GM19238 (cell line): Measurements from ENCODE around the gene NECAP2.
"Not testable (repeated sequence)": the region's sequence is repeated elsewhere in the genome, so short reads cannot be mapped to it uniquely, and the experiment has no call there.

Experiments used
- DNase-seq: peaks from one replicate; pipeline ENCODE4 v3.0.0; 2011; ENCODE audit warnings: low spot score; ENCODE audit not compliant: insufficient read length

Gene NECAP2

DNA sequence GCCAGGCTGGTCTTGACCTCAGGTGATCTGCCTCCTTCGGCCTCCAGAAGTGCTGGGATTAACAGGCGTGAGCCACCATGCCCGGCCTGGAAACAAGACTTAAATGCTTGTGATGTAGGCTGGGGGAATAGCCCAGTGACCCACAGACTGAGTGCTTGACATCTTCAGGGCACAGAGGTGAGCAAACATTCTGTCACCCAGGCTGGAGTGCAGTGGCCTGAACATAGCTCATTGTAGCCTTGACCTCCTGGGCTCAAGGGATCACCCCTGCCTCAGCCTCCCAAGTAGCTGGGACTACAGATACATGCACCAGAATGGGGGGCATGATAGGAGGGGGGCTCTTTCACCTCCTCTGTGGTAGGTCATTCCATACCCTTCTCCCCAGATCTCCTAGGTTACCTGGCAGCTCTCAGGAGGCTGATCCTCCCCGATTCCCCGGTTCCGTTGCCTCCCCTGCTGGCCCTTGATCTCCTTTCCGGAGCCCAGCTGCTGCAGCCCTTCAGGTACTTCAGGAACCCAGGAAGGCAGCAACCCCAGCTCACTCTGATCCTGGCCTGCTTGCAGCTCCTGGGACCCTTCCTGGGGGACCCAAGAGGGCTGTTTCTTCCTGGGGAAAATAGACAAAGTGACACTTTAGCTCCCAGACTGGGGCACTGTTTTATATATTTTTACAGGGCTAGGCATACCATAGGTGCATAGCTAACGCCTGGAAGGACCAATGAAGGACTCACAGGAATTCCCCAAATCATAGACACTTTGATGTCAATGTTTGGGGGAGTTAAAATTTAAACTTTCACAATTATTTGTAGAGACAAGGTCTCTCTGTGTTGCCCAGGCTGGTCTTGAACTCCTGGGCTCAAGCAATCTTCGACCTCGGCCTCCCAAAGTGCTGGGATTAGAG, 15.1 kb upstream of the NECAP2 start:
- DNase-seq: no peak

- DNase-seq: no peak
Observed at GRCh38 chr1:16430606-16431005, 9.9 kb upstream of the NECAP2 start.

- no peak for DNase-seq
Observed at GRCh38 chr1:16433030-16433429, 7.5 kb upstream of the NECAP2 start.

GRCh38 chr1:16434007-16434406, 6.5 kb upstream of the NECAP2 start:
- DNase-seq: no peak

- DNase-seq: no peak
Observed at GRCh38 chr1:16434501-16434900, 6.0 kb upstream of the NECAP2 start.

GRCh38 chr1:16436946-16437474, 3.5 kb upstream of the NECAP2 start, which contains the start of gene SPATA21:
Gene SPATA21, minus strand, starts transcription at chr1:16437424. Its CDS starts 6,053 bp downstream, at chr1:16431371.
- DNase-seq: no peak

DNA sequence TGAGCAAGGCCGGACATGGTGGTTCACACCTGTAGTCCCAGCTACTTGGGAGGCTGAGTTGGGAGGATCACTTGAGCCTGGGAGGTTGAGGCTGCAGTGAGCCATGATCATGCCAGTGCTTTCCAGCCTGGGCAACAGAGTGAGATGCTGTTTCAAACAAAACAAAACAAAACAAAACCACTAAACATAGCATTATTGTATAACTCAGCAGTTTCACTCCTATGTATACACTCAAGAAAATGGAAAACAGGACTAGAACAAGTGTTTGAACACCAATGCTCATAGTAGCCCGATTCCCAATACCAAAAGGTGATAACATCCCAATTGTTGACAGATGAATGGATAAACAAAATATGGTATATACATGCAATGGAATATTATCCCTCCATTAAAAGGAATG, 2.0 kb upstream of the NECAP2 start:
- DNase-seq: no peak

GRCh38 chr1:16438924-16439323, 1.6 kb upstream of the NECAP2 start:
- no peak for DNase-seq

DNA sequence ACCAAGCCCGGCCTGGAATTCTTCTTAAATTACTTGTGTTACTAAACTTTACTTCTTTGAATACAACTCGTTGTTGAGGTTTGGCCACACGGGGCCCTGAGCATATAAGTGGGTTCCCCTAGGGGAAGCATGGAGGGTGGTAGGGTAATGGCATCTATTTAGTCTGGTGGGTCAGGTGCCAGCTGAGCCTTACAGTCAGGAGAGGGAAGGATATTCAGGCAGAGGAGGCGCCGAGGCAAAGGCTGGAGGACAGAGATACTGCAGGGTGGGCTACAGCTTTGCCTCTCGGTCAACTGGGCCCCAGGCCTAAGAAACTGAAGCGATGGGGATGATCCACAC, 424 bp upstream of the NECAP2 start:
- DNase-seq: no peak

DNA sequence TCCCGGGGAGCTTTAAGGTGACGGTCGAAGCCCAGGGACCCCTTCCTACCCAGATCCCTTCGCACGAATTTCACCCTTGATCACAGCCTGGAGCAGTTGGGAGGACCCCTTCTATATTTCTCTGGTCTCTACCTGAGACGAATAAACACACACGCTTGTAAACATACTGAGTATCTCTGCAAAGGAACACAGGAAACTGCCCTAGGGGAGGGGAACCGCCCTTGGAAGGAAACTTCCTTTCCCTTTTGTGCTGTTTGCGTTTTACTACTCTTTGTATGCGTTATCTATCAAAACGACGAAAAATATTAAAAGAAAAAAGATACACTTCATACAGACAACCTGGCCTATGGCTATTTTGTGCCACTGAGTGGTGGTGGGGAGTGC, 750 bp downstream of the NECAP2 start:
- no peak for DNase-seq

- DNase-seq: no peak
Observed at GRCh38 chr1:16442265-16442664, 1.7 kb downstream of the NECAP2 start.

DNA sequence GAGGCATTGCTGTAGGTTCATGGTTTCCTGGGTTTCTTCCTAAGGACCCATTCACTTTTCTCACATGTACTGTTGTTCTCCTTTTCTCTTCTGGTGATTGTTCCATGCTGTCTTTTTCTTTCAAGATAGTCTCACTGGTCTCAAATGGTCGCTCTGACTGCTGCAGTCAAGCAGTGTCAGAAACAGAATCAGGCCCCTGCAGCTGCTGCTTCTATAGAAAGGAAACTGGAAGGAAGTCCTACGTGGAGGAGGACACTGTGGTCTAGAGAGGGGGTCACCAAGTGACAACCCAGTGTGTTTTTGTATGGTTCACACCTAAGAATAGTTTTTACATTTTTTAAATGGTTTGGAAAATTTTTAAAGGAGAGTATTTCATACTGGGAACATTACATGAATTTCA, 2.4 kb downstream of the NECAP2 start:
- no peak for DNase-seq

- DNase-seq: no peak
Observed at GRCh38 chr1:16443975-16444770, 3.6 kb downstream of the NECAP2 start.

GRCh38 chr1:16445052-16445451, 4.5 kb downstream of the NECAP2 start:
- no peak for DNase-seq

DNA sequence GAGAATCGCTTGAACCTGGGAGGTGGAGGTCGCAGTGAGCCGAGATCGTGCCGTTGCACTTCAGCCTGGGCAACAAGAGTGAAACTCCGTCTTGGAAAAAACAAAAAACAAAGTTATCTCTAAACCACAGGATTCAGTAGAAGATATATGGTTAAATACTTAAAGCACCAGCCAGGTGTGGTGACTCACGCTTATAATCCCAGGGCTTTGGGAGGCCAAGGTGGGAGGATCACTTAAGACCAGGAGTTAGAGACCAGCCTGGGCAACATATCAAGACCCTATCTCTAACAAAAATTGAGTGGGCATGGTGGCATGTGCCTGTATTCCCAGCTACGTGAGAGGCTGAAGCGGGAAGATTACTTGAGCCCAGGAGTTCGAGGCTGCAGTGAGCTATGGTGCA, 5.6 kb downstream of the NECAP2 start:
- no peak for DNase-seq

DNA sequence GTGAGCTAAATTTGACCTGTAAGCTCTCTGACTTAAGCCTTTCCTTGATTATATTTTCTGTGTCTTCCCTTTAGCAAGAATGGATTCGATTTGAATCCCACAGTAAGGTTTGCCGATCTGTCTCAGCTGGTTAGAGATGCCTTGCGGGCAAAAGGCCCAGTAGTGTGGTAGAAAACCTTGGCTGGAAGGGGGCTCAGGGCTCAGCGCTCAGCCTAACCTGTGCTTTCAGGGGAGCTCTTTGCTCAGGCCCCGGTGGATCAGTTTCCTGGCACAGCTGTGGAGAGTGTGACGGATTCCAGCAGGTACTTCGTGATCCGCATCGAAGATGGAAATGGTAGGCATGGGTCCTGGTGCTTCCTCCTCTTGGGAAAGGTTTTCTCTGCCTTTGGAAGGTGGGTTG, 7.1 kb downstream of the NECAP2 start:
- no peak for DNase-seq

GRCh38 chr1:16449065-16449464, 8.5 kb downstream of the NECAP2 start:
- no peak for DNase-seq

- no peak for DNase-seq
Observed at GRCh38 chr1:16449666-16450065, 9.1 kb downstream of the NECAP2 start.

GRCh38 chr1:16450863-16451481, 10.4 kb downstream of the NECAP2 start:
- no peak for DNase-seq

DNA sequence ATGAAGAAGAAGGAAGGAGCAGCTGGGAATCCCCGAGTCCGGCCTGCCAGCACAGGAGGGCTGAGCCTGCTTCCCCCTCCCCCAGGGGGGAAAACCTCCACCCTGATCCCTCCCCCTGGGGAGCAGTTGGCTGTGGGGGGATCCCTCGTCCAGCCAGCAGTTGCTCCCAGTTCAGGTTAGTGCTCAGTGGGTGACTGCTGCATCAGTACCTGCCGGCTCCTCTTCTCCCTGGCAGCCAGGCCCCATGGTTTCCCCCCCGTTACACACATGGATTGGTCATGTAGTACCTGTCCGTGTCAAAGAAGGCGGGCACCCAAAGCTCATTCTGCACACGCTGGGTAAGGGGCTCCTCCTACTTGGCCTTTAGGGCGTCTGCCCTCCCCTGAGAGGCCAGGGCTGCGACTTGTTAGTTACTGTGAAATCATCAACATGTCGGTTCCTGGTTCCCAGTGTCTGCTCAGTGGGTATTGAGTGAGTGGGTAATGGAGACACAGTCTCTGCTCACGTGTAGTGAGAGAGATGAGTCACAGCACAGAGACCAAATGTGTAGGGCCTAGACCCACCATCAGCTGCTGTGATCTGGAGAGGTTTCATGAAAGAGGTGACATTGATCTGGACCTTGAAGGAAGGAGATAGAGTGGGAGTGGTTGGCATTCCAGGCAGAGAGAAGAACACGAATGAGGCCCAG, 11.5 kb downstream of the NECAP2 start:
- DNase-seq: no peak

- not testable (repeated sequence) for DNase-seq
Observed at GRCh38 chr1:16454909-16455308, 14.4 kb downstream of the NECAP2 start.
